ENCODE data around the gene LPP.
"Not testable (repeated sequence)": the region's sequence is repeated elsewhere in the genome, so short reads cannot be mapped to it uniquely, and the experiment has no call there.

LPP gene

DNA sequence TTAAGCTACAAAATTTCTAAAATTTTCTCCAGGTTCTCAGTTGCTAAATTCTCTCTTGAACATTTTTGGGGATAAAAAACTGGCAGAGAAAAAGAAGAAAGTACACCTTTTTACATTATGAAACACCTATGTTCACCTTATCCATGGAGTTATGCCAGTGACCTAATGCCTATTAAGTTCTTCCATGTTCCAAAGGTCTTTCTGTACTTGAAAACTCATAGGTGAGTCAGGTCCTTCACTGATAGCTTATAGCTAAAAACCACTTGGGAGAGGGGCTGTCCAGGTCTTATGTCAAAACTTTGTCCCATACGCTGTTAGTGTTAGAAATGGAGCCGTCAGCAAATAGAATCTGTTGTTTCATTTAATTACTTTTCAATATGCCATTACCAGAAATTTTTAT, 530.3 kb downstream of the LPP start:
- DNase-seq (ENCODE audit: low read depth) = no peak

DNA sequence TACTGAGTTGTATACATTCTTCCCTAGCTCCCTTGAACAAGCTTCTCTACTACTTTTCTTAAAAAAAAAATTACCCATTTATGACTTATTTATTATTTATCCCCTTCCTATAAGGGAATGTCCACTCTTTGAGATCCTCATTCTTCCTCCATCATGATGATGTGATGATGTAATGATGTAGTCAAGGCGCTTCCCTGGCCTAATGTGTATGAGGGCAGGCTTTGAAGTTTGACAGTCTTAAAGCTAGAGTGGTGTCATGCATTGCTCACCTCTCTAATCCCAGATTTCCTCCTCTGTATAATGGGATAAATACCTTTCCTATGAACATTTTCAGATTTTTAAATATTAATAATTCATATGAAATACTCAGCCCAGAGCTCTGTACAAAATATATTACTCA, 531.8 kb downstream of the LPP start:
- DNase-seq (ENCODE audit: low read depth) = no peak

DNA sequence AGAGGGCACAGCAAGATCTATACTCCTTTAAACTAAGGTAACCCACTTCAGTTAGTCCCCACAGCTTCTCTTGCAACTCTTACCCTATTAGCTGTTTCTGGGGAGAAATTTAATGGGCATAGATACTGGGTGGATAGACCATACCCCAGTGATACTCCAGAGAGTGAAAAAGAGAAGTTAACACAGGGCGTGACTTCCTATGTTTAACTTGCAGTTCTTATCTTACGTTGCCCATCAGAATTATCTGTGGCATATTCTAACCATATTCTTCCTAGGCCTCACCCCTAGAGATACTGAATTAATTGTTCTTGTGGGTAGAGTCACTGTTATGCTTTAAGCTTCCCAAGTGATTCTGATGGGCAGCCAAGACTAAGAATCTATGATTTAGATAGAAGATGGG, 532.4 kb downstream of the LPP start:
- no peak for DNase-seq (ENCODE audit: low read depth)

DNA sequence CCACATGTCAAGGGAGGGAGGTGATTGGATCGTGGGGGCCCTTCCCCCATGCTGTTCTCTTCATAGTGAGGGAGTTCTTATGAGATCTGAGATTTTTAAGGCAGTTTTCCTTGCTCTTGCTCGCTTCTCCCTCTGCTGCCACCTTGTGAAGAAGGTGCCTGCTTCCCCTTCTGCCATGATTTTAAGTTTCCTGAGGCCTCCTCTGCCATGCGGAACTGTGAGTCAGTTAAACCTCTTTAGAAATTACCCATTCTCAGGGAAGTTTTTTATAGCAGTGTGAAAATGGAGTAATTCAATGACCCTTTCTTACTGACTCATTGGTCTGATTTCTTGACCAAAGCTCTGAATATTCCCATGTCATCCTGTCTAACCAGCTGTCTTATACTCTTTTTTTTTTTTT, 533.4 kb downstream of the LPP start:
- DNase-seq (ENCODE audit: low read depth) = peak; percentile 83

DNA sequence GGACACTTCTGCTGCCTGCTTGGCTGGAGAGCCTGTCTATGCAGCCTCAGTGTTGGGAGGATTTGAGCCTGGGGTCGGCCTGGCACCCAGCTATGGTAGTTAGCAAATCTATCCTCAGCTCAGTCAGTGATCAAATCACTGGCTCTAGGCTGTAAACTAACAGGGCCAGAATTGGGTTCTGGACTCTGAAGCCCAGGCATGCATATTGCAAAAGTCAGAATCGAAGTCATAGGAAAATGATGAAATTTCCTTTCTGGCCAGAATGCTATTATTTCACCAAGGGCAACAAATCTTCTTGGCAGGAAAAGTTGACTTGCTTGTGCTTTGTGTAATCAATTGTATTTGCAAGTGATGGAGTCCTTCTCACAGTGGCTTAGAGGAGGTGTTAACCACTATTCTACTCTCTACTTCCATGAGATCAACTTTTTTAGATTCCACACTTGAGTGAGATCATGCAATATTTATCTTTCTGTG, 535.2 kb downstream of the LPP start:
- DNase-seq (ENCODE audit: low read depth) = no peak

DNA sequence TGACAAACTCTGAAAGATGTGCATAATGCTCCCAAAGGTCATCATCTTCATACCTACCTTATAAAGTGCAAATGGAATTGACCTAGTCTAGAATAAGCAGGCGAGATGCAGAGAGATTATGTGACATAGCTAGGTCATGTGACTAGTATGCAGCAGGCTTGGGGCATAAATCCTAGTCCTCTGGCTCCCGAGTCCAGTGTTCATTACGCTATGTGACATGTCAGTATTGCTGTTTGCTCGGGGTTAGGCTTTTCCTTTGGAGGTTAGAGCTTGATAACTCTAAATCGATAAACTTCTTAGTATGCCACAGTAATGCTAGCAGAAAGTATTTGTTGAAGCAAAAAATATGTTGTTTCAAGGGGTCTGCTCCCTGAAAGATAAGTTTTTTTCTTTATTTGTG, 536.1 kb downstream of the LPP start:
- no peak for DNase-seq (ENCODE audit: low read depth)

DNA sequence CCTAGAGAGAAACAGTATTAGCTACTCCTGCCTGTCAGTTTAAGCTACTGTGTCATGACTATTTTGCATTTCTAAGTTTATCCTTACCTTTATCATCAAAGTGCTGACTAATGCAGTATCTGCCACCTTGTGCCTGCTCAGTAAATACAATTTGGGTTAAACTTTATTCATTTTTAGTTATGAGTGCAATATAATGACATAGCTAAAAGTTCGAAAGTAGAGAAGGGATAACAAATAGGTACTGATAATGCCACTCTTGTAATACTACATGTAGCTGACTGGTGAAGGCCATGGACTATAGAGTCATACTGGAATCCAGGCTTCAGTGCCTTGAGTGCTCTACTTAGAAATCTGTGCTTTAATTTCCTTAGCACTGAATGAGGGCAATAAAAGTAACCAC, 537.0 kb downstream of the LPP start:
- no peak for DNase-seq (ENCODE audit: low read depth)

DNA sequence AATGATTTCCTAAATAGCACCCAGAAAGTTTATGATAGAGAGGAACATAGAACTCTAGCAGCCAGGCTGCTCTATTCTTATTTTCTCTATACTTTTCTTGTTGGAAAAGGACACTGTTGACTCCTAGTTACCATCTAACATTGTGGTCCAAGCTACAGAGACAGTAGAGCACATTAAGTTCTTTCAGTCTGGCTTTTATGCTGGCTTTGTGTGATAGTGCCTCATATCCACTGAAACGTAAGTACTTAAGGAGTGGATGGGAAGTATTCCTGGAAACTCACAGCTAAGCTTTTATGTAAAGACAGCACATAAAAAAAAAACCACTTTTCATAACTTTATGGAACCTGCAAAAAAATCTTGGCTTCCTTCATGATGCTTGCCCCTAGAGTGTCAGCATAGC, 537.7 kb downstream of the LPP start:
- no peak for DNase-seq (ENCODE audit: low read depth)

DNA sequence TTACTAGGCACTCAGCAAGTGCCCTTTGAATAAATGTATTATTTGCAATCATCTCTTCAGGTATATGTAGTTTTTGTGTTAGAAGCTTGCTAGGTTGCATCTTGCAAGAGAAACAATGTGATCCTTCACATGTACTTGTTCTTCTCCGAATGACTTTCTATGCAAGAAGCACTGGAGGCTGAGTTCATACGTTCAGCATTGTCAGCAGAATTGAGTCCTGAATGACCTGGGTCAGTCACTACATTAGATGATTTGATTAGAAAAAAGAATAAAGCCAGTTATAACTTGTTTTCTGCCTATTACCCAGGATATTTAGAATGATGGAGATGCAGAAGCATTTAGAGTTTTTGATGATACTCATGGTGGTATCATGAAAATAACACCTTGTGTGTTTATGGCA, 538.7 kb downstream of the LPP start:
- no peak for DNase-seq (ENCODE audit: low read depth)

DNA sequence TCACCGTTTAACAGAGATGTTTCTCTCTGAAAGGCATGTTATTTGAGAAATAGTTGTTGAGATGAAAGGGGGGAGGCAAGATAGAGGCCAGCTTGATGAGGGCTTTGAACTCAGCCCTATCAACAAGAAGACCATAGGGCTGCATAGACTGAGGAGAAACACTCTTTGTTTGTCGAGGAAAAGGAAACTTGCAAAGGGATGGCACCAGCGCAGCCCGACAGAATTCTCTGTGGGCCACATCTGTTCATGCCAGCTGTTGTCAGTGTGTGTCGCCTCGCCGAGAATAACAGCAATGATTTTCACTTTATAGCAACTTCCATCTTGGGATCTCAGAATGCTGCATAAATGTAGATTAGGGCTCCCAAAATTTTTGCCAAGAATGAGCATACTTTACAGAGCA, 539.5 kb downstream of the LPP start:
- no peak for DNase-seq (ENCODE audit: low read depth)

DNA sequence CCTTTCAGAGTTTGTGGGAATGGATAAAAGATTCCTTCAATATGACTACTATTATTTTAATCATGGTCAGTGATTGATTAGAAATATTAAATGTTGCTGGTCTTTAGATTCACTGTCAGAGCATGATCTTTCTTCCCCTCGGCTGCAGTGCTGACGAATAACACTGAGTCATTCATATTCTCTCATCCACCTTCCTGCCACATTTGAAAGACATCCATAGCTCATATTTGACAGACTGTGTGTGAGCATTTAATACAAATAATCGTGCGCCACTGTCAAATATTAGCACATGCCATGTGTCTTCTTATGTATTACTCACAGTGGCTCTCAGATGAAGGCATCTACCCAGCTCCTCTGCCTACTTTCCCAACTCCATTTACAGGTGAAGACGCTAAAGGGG, 541.3 kb downstream of the LPP start:
- no peak for DNase-seq (ENCODE audit: low read depth)

DNA sequence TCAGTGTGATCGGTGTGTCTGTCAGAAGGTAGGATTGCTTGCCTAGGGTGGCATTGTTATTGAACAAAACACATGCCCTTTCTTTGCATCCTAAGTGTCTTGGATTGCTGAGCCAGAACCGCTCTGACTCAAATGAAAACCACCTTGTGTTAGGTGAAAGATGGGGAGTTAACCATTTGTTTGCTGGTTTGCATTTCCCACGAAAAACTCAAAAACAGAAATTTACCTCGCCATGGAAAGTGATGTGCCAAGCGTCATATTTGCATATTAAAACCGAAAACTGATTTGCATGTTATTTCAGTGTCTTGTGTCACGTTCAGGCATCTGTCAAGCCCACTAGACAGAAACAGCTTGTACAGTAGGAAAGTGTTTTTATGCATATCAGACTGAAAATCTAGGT, 543.2 kb downstream of the LPP start:
- no peak for DNase-seq (ENCODE audit: low read depth)

DNA sequence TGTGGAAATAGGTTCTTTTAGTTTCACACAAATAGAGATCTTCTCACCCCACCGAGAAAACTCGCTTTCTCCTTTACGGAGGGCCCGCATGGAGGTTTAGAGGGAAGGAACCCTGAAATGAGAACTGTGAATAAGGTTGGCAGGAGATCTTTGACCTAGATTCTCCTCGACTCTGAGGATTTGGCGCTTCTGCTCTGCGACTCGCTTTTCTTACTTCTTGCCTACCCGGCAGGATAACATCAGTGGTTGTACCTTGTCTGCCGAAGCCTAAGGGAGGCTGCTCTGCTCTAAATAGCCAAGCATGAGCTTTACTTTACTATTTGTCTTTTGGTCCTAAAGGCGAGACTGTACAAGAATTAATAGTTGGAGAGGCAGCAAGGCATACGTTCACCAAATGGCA, 544.5 kb downstream of the LPP start:
- DNase-seq (ENCODE audit: low read depth) = no peak

DNA sequence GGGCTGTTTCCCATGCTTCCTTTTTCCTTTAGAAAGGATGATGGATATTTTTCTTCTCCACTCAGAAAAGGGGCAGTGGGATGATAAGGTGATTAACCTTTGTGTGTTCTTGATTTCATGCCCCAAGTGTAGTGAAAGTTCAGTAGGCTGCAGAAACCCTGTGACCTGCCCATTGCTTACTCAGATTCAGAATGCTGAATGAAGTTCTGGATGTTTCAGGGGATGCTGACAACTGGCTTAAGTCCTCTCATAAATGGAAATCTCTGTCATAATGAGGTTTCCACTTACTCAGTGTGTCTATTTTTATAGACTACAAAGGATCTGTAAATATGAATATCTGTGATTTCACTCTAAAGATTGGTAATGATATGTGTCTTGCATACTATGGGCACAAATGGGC, 546.5 kb downstream of the LPP start:
- DNase-seq (ENCODE audit: low read depth) = no peak

DNA sequence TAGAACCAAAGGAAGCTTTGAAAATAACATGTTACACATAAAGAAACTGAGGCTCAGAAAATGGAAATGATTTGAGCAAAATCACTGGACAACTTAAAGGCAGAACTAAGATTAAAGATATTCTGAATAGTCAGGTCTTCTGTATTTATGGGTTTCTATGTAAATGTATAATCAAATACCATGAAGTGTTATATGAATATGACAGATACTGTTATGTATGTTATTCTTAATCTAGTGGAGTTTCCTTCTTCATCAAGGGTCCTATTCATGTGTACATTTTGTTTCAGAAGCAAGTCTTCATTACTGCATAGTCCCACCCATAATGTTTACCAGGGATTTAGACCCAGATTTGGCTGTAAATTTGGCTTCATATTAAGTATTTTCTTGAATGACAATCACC, 547.0 kb downstream of the LPP start:
- no peak for DNase-seq (ENCODE audit: low read depth)

DNA sequence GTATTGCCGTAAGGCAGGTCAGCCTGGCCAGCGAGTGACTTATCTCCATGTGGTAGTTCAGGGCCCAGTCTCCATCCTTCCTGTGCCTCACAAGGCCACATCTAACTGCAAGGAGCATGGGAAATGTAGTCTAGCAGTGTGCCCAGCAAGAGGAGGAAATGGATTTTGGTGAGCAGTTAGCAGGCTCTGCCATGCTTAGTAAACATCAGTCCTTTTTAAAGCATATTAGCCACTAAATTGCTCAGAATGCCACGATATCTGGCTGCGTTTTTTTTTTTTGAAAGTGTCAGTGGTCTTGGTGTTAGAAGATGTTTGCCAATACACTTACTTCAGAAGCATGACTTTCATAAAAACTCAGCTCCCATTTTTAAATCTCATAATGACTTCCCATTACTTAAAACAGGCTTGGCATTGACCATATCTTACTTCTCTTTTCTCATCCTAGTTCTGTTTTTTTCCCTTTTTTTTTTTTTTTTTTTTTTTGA, 547.6 kb downstream of the LPP start:
- no peak for DNase-seq (ENCODE audit: low read depth)

DNA sequence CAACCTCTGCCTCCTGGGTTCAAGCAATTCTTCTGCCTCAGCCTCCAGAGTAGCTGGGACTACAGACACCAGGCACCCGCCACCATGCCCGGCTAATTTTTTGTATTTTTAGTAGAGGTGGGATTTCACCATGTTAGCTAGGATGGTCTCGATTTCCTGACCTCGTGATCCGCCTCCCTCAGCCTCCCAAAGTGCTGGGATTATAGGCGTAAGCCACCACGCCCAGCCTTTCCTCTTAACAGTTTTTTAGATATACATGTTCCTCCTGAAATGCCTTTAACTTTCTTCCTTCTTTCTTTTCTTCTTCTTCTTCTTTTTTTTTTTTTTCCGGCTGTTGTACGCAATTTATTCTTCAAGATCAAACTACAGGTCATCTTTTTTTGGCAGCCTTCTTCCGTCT, 548.1 kb downstream of the LPP start:
- DNase-seq (ENCODE audit: low read depth) = not testable (repeated sequence)

DNA sequence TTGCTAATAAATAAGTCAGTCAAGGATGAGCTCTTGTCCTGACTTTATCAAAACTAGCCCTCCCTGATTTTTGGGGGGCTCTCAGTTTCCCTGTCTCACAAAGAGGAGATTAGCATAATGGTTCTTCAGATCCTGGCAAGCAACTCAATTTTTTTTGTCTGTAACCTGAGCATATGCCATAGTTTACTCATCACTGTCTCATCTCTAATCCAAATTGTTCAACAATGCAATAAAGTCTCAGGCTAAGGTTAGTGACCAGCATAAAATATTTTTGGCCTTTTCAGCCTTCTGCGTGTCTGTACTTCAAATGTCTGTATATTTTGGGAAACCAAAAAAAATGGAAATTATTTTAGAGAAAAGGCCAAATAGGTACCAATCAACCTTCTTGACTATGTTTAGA, 552.2 kb downstream of the LPP start:
- no peak for DNase-seq (ENCODE audit: low read depth)

DNA sequence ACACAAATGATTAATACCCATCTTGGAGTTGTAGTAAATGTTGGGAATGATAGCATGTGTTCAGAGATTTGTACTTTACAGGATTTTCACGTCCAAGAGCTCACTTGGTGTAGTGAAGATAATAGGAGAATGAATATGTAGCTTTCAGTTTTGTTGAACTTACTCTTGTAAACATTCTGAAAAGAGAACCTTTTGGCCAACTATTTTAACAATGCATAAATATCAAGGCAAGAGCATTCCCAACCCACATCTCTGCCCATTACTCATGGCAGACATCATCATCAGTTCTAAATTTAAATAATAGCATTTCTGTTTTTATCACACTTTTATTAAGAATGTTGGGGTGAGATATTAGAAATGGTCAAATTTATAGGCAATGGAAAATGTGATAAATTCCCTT, 552.6 kb downstream of the LPP start:
- DNase-seq (ENCODE audit: low read depth) = no peak

DNA sequence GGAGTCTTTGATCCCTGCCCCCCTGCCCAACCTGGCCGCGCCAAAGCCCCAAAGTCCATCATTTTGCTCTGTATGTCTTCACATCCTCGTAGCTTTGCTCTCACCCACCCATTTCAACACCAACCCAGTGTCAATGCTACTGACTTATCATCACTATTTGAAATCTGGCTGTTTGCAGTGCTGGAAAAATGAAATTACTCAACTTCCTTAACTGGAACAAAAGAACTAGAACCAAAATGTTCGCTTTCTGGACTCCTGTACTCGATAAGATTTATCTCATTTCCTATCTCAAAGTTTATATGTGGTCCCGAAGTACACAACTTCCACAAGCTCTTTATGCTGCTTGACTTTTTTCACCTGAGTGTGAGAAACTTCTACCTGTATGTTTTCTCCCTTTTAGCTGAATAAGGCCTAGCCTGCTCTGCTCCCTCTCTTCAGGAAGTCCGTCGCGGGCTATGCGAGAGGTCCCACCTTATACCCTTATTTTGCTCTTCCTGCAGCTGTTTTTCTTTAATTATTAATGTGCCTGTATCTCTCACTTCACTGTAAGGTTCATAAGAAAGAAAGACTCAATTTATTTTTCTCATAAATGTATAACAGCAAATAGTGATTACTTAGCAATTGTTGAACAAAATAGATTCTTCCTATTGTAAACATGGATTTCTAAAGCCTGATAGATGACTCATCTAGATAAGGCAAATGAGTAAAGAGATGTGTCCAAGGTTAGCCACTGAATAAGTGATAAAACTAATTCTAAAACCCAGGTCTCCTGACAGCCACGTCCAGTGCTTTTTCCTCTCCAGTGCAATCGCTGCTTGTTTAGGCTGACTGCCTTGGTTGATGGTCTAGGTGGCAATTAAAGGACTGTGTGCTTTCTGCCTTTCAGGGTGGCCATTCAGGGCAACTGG, 553.7 kb downstream of the LPP start:
- DNase-seq (ENCODE audit: low read depth) = no peak

DNA sequence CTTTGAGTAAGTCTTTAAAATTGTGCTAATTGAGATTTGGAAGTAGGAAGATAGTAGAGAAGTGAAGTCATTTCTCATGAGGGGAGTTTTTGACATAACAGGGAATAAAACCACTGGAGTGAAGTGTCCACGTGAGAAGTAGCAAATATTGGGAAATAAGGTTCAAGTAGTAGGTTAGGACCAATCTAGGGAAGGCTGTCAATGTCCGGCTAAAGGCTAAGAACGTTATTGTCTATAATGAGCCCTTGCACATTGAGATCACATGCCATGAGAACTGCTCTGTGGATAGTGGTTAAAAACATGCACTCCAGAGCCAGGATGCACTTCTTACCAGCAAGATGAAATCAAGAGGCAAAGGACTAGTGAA, 557.9 kb downstream of the LPP start:
- DNase-seq (ENCODE audit: low read depth) = no peak

DNA sequence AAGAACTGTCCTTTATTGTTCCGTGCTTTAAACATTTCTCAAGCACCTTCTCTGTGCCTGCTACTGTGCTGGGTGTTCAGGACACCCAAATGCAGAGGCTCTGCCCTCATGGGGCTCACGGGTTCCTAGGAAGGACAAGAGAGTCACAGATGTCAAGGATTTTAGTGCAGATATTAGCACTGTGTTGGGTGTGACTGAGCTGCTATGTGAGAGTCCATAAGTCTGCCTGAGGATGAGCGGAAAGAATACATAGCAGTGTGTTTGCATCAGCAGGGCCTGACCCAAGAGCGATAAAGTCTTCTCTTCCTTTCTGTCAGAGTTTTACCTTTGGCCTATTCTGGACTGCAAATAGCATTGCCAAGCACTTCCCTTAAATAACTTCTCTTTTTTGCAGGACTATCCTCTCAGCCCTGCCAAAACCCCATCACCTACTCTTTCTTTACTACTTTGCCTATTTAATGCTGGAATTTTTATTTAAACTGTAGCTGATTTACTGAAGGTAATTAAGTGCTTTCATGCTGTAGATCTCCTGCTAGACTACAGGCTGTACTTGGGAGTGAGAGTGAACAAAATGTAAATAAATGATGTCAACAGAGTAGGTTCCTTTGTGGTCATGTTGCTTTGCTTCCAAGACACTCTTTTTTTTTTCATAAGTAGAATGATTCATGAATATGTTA, 558.4 kb downstream of the LPP start:
- DNase-seq (ENCODE audit: low read depth) = no peak

DNA sequence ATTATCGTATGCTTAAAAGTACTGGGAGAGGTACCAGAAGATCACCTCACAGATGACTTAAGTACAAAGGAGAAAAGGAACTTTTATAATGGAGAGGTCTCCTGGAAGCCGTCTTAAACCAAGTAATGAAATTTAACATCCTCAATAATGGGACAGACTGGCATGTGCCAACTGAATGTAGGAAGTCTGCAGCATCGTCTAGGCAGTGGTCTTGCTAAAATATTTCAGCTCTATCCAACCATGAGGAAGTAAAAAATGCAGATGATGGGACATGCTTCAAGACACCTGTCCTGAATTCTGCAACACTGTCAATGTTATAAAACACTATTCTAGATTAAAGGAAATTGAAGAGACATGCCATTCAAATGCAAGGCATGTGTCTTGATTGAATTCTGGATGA, 559.0 kb downstream of the LPP start:
- no peak for DNase-seq (ENCODE audit: low read depth)

DNA sequence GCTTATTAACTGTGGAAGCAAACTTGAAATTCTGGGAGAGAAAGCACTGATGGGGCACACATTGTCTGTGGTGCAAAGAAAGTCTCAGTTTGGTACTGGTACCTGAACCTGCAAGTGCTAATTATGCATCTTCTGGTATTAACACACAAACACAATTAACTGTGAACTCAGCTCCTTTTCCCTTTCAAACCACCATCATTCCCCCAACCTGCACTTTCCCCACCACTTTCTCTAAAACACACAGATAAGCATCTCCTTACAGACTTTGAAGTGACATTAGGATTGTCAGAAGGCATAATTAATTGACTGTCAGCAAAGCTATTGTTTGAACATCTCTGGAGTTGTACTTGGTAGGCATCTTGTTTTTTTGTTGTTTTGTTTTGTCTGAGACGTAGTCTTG, 565.6 kb downstream of the LPP start:
- DNase-seq (ENCODE audit: low read depth) = no peak

Measured in HS-5 (cell line).